Nucleus accumbens (tissue), 56 donors: ENCODE data around the gene ASIC3.
A peak's percentile ranks its signal among the peaks of the same experiment; 100 is the strongest.
"Not testable (repeated sequence)": the region's sequence is repeated elsewhere in the genome, so short reads cannot be mapped to it uniquely, and the experiment has no call there.

ENCODE experiments used
- DNase-seq, 56 donors: peaks; one replicate each; lab custom pipeline; 2025; lab: John Stamatoyannopoulos, UW

ASIC3 gene

DNA sequence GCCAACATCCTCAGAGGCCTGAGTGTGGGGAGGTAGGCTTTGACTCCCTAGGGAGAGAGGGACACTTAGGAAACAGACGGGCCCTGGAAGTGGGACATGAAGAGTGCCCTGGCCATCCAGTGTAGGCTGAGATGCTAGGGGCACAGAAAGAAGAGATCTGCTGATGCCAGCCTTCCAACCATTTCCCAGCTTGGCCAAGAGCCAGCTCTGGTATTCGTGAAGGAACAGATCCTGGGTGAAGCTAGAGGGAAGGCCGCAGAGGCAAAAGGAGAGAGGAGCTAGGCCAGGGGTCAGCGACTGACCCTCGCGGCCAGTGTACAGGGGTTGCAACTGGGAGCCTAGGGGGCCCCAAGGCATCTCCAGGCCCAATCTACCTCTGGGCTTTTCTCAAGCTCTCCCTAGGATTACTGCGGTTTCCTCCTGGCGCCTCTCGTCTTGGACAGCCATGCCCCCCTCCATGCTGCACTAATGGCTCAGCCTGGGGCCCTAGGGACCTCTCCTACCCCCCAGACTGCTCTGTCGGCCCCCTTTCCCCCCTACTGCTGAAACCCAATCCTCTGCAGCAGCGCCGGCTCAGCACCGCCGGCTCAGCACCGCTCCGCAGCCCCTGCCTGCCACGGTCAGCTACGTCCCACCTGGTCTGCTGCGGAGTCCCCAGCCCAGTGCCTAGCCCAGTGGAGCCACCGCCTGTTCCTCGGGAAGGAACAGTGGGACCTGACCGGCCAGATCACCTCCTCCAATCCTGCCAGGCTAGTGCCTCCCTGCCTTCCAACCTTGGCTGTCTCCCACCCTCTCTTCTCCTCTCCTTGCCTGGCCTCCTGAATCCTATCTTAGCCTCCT is at the start of gene ASIC3:
Gene ASIC3, plus strand, starts transcription at position 556 of the 840 bp plus-strand sequence. CDS start 355 bp downstream, outside the sequence.
- DNase-seq, result peak in 1 of 56 donors; percentile 27

DNA sequence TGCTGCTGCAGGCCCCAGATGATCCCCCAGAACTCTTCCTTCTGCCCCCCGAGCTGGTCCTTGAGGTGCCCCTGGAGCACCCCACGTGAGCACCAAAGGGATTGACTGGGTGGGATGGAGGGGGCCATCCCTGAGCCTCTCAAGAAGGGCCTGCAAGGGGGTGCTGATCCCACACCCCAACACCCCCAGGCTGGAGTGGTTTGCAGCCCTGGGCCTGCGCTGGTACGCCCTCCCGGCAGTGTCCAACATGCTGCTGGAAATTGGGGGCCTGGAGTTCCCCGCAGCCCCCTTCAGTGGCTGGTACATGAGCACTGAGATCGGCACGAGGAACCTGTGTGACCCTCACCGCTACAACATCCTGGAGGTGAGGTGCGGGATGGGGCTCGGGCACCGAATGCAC is 49.3 kb upstream of the ASIC3 start:
- no peak for DNase-seq

DNA sequence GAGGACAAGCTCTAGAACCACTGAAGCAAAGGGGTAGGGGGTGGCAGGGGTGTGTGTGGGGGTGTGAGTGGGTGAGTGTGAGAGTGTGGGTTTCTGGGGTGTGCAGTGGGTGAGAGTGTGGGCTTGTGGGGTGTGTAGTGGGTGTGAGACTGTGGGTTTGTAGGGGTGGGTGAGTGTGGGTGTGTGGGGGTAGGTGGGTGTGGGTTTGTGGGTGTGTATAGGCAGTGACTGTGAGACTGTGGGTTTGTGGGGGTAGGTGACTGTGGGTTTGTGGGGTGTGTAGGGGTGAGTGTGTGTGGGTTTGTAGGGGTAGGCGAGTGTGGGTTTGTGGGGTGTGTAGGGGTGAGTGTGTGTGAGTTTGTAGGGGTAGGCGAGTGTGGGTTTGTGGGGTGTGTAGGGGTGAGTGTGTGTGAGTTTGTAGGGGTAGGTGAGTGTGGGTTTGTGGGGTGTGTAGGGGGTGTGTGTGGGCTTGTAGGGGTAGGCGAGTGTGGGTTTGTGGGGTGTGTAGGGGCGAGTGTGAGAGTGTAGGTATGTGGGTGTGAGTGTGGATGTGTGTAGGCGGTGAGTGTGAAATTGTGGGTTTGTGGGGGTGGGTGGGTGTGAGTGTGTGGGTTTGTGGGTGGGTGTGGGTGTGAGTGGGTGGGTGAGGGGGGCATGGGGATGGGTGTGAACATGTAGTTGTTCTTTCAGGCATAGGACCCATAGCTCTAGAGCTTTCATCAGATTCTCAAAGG is 48.7 kb upstream of the ASIC3 start:
- no peak for DNase-seq

DNA sequence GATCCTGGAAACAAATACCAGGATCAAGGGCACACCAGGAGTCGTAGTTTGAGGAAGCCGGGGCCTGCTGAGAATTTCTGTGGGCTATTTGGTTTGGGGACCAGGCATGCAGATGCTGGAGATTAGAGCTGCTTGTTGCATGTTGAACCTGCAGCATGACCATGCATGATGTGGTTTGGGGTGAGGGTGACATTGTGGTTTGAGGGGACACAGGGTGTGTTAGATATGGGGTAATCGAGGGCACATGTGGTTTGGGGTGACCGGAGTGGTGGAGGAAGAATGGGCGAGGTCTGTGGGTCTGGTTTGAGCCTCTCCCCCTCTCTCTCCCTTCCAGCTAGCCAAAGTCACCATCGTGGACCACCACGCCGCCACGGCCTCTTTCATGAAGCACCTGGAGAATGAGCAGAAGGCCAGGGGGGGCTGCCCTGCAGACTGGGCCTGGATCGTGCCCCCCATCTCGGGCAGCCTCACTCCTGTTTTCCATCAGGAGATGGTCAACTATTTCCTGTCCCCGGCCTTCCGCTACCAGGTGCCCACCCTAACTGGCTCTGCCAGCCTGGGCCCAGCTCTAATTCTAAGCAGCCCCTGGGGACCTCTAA is 47.3 kb upstream of the ASIC3 start:
- DNase-seq, result no peak

DNA sequence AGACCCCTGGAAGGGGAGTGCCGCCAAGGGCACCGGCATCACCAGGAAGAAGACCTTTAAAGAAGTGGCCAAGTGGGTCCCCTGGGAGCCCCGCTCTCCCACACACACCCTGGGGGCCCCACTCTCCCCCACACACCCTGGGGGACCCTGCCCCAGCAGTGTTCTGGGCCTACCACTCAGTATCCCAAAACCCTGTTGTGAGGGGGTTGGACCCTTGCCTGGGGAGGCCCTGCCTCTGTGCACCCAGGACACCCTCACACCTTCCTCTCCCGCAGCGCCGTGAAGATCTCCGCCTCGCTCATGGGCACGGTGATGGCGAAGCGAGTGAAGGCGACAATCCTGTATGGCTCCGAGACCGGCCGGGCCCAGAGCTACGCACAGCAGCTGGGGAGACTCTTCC is 46.8 kb upstream of the ASIC3 start:
- DNase-seq, result no peak

DNA sequence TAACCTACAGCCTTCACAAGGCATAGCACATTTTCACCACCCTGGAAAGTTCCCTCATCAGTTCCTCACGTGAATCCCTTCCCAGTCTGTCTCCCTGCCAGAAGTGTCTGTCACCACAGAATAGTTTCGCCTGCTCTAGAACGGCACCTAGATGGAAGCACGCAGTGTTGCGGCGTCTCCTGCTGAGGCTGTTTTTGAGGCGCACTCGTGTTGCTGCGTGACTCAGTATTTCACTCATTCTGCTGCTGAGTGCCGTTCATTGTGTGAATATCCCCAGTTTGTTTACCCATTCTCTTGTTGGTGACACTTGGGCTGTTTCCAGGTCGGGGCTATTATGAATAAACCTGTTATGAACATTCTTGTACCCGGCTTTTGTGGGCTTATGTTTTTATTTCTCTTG is 44.8 kb upstream of the ASIC3 start:
- peak in 5 of 56 donors; percentile 11 to 36 (median 18) for DNase-seq

DNA sequence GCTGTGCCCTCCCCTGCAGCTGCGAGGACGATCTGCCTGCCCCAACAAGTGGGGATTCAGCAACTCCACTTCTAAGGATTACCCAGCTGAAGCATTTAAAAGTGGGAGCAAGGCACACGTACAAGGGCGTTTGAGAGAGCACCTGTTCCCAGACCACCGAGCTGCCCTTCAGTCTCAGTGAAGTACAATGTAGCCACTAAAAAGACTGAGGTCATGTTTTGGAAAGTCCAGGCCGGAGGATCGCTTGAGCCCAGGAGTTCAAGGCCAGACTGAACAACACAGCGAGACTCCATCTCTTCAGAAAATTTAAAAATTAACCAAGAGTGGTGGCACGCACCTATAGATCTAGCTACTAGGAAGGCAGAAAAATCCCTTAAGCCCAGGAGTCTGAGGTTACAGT is 42.8 kb upstream of the ASIC3 start:
- no peak for DNase-seq

DNA sequence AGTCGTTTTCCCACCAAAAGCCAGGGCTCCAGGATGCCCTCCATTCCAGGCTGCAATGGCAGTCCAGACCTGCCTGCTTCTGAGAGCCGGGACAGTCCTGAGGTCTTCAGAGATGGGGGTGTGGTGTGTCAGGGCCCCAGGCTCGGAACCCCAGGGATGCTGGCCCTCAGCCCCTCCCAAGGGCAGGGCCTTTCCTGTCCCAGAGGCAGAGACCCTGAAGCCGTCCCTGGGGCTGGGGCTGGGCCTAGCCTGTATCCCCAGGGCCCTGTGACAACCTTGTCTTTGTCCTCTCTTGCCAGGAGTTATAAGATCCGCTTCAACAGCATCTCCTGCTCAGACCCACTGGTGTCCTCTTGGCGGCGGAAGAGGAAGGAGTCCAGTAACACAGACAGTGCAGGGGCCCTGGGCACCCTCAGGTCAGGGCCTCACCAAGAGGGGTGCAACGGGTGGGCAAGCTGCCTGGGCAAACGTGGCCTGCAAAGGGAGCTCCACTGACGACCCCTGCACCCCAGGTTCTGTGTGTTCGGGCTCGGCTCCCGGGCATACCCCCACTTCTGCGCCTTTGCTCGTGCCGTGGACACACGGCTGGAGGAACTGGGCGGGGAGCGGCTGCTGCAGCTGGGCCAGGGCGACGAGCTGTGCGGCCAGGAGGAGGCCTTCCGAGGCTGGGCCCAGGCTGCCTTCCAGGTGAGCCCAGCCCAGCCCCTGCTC is 41.6 kb upstream of the ASIC3 start:
- DNase-seq, result no peak

DNA sequence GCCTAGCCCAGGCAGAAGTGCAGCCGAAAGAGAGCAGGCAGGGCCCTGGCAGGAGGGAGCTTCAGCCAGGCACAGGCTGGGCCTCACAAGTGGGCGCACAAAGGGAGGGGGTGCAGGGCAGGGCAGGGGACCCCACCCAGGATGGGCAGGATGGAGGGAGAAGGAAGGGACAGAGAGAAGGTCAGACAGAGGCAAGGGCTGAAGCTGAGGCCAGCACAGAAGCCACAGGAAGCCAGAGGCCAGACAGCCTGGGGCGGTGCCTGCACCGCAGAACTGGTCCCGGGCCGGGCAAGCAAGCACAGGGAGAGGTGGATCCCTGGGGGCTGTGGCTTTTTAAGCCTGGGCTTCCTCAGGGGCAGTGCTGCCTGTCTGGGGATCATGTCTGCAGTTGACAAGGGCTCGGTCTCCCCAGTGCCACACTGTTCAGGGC is 40.8 kb upstream of the ASIC3 start:
- DNase-seq, result no peak

DNA sequence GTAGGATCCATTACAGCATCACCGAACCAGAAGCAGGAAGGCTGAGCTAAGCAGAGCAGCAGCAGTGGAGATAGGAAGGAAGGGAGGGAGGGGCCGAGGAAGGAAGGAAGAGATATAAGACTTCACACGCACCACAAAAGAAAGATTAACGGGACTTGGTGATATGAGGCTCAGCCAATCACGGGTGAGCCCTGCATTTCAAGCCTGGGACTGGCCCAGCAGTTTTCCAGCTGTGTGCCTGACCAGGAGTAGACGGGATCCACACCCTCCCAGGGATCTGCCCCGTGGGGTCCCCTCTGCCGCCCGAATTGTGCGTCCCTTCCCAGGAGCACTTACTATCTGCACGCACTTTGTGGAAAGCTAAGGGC is 40.2 kb upstream of the ASIC3 start:
- no peak for DNase-seq

DNA sequence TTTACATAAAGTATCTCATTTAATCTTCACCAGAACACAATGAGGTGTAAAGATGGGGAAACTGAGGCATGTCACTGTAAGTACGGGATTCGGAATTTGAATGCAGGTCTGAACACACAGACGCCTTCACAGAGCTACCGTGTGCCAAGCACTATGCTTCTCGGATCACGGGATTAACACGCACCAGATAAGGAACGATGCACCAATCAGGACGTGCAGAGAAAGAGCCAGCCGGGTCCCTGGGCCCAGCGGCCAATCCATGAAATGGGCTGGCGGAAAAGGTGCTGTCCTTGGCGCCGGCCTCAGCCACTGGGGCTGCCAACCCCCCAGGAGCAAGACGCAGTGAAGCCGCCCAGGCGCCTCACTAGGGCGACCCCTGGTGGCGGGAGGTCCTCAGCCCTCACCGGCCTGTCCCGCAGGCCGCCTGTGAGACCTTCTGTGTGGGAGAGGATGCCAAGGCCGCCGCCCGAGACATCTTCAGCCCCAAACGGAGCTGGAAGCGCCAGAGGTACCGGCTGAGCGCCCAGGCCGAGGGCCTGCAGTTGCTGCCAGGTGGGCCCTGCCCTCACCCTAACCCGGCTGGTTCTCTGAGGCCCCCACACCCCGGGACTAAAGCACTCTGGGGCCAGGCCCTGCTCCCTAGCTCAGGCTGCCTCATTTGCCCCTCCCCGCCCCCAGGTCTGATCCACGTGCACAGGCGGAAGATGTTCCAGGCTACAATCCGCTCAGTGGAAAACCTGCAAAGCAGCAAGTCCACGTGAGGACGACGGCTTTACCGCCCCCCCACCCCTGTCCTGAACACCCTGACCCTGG is 39.6 kb upstream of the ASIC3 start:
- peak in 18 of 56 donors; percentile 8 to 56 (median 25) for DNase-seq

DNA sequence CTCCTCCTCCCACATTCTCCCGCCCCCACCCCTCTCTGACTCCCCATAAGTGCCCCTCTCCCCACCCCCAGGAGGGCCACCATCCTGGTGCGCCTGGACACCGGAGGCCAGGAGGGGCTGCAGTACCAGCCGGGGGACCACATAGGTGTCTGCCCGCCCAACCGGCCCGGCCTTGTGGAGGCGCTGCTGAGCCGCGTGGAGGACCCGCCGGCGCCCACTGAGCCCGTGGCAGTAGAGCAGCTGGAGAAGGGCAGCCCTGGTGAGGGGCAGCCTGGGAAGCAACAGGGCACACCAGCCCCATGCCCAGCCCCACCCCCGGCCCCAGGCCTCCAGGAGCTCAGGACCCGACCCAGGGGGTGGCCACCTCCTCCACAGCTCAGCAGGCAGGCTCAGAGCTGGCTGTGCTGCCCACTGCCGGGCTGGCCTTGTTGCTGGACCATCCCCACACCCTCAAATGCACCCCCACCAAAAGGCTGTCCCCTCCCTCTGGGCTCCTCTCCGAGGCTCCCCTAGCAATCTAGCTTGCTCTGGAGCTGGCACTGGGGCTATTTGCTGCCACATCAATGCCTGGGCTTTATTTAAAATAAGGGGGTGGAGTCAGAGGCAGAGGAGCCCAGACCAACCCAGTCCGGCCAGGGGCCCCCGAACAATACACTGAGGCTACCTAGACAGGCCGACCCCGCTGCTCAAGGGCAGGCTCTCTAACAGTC is 38.8 kb upstream of the ASIC3 start:
- no peak for DNase-seq

DNA sequence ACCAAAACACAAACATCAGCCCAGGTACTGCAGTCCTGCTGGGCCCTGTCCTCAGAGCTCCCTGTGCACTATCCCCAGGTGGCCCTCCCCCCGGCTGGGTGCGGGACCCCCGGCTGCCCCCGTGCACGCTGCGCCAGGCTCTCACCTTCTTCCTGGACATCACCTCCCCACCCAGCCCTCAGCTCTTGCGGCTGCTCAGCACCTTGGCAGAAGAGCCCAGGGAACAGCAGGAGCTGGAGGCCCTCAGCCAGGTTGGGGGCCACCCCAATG is 38.4 kb upstream of the ASIC3 start:
- no peak for DNase-seq

DNA sequence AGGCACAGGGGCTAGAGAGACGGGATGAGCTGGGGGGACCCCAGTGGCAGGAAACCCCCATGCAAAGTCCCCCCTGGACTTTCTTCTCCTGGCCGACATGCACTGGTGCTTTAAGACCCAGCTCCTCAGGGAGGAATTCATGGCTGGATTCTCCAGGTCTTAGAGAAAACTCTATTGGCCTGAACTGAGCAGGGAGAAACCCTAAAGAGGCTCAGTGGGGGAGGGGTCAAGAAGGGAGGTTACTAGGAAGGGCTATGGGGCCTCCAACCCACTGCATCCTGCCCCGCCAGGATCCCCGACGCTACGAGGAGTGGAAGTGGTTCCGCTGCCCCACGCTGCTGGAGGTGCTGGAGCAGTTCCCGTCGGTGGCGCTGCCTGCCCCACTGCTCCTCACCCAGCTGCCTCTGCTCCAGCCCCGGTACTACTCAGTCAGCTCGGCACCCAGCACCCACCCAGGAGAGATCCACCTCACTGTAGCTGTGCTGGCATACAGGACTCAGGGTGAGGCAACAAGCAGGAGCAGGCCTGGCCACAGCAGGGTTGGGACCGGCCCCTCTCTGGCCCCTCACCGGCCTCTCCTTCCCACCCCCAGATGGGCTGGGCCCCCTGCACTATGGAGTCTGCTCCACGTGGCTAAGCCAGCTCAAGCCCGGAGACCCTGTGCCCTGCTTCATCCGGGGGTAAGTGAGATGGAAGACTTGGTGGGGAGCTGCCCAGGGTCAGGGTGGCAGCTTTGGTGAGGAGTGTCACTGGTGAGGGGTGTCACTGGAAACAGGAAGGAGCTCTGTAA is 37.8 kb upstream of the ASIC3 start:
- no peak for DNase-seq

DNA sequence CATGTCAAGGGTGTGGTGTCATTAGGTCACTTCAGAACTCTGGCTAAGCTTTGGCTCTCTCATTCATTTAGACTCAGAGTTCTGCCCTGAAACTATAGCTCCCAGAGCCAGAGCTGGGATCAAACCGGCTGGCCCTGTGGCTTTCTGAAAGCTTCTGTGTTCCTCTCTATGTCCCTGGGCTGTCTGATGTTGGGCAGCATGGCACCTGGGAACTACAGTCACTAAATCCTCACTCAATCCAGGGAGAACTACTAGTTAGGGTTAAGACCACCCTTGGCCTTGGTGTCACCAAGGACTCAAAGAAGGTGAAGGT is 37.3 kb upstream of the ASIC3 start:
- DNase-seq, result no peak

DNA sequence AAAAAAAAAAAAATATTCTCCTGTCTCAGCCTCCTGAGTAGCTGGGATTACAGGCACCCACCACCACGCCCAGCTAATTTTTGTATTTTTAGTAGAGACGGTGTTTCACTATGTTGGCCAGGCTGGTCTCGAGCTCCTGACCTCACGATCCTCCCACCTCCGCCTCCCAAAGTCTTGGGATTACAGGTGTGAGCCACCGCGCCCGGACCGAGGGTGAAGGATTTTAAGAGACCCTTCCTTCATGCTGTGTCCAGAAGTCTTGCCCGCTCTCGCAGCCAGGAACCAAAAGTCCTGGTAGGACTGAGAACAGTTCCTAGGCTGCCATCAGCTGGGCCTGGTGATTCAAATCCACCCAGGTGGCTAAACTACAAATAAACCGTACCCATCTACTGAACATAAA is 36.7 kb upstream of the ASIC3 start:
- DNase-seq, result not testable (repeated sequence)

DNA sequence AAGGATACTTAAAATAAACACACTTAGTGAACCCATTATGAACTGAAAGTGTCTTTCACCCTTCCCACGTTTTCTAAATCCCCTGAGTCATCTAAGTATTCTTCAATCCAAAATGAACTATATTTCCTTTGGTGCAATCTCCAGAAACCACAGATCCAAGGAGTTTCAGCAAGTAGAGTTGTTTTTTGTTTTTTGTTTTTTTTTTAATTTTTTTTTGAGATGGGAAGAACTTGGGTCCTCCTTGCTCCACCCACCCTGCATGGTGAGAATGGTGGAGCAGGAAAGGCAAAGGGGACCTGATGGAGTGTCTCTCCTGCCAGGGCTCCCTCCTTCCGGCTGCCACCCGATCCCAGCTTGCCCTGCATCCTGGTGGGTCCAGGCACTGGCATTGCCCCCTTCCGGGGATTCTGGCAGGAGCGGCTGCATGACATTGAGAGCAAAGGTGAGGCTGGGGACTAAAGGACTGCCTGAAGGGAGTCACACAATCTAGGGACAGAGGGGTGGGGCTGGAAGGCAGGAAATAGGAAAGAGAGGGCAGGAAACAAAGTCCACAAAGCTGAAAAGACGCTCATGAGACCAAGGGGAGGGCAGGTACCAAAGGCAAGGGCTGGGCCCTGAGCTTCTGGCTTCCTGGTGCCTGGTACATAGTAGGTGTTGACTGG is 36.2 kb upstream of the ASIC3 start:
- DNase-seq, result no peak

DNA sequence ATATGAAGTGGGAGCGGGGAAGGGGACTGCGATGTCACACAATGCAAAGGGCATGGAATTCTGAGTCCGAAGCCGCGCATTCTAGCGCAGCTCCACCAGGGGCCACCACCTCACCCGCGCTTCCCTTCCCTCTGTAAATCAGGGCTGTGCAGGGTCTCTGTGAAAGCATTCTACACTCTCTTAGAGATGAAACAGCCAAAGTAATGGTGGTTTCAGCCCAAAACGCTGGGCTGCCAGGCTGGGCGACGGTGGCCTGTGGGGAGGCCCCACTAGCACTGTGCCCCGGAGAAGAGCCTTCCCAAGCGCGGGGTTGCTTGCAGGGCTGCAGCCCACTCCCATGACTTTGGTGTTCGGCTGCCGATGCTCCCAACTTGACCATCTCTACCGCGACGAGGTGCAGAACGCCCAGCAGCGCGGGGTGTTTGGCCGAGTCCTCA is 35.4 kb upstream of the ASIC3 start:
- DNase-seq, result peak in 1 of 56 donors; percentile 17
